ENCODE measurements around the gene SKAP2.

GRCh38 chr7:26843705-26844104 is 20.7 kb downstream of the SKAP2 start:
- no peak for TF ChIP-seq CTCF (IDR thresholded peaks at IDR 0.05; ENCODE audit: poor library complexity, severe bottlenecking)
- no peak for TF ChIP-seq EZH2 (IDR thresholded peaks at IDR 0.05; ENCODE audit: borderline replicate concordance, insufficient read depth, low read length, poor library complexity, severe bottlenecking)
- no peak for TF ChIP-seq POLR2AphosphoS5 (IDR thresholded peaks at IDR 0.05)
- no peak for TF ChIP-seq EP300 (conservative IDR thresholded peaks at IDR 0.05; ENCODE audit: poor library complexity, severe bottlenecking)
- no peak for TF ChIP-seq TAF1 (IDR thresholded peaks at IDR 0.05; ENCODE audit: low read depth)
- no peak for TF ChIP-seq MXI1 (conservative IDR thresholded peaks at IDR 0.05; ENCODE audit: poor library complexity, severe bottlenecking)
